IPS-NIHi7 (cell line): ENCODE results near the gene PCNX1.
"Not testable (repeated sequence)": the region's sequence is repeated elsewhere in the genome, so short reads cannot be mapped to it uniquely, and the experiment has no call there.

ENCODE experiments used
- DNase-seq: peaks from one replicate; pipeline ENCODE4 v3.0.0; 2012; ENCODE audit warnings: mixed read lengths; ENCODE audit errors: extremely low spot score

Gene PCNX1

DNA sequence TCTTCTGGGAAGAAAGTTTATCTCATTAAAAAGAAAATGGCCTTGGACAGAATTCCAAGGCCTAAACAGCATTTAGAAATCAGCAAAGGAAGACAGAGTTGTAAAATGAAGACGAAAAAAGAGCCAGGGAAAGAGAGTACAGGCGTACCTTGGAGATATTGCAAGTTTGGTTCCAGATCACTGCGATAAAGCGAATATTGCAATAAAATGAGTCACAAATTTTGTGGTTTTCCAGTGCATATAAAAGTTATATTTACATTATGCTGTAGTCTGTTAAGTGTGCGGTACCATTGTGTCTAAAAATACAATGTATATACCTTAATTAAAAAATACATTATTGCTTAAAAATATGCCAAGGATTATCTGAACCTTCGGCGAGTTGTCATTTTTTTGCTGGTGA is 9.0 kb downstream of the PCNX1 start:
- no peak for DNase-seq

DNA sequence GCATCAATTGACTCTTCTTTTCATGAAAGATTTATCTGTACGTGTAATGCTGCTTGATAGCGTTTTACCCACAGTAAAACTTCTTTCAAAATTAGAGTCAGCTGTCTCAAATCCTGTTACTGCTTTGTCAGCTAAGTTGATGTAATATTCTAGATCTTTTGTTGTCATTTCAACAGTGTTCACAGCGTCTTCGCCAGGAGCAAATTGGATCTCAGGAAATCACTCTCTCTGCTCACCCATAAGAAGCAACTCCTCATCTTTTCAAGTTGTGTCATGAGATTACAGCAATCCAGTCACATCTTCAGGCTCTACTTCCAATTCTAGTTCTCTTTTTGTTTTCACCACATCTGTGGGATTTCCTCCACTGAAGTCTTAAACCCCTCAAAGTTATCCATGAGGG is 9.5 kb downstream of the PCNX1 start:
- DNase-seq: no peak

DNA sequence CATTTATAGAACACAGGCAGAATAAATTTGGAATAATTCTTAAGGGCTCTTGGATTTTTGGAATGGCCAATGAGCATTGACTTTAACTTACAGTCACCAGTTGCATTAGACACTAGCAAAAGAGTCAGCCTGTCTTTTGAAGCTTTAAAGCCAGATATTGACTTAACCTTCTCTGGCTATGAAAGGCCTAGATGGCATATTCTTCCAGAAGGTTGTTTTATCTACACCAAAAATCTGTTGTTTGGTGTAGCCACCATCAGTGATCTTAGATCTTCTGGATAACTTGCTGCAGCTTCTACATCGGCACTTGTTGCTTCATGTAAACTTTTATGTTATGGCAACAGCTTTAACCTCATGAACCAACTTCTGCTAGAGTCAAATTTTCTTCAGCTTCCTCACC is 10.4 kb downstream of the PCNX1 start:
- DNase-seq: no peak

DNA sequence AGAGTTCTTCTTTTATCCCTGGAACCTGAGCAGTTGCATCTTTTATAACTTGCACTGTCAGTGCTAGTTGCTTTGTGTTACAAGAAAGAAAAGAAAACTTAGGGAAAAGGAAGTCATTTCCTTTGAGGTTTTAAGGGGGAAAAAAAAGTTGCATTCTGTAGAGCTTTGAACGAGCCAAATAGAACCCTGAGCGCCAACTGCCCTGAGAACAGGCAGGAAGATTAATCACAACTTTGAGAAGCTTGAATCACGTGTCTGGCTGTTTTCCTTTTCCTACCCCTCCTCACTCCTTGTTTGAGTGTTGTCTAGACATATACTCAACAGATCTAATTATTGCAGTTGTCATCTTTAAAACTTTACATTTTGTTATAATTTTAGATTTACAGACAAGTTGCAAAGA is 12.5 kb downstream of the PCNX1 start:
- DNase-seq: no peak

DNA sequence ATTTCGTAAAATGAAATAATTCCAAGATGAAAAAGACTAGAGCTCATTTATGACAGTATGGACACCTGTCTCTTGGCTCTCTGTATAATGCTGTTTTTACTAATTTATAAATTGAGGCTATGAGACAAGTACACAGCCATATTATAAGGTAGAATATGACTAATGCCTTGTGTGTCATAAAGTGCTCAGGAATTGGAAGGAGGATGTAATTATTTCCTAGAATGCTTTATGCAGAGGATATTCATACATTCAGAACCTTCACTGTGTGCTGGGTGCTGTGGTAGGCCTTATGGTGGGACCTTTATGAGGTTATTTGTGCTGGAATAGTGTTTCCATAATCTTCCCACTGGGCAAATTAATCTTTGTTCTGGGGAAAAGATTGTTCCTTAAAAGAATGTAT is 13.3 kb downstream of the PCNX1 start:
- DNase-seq: no peak

DNA sequence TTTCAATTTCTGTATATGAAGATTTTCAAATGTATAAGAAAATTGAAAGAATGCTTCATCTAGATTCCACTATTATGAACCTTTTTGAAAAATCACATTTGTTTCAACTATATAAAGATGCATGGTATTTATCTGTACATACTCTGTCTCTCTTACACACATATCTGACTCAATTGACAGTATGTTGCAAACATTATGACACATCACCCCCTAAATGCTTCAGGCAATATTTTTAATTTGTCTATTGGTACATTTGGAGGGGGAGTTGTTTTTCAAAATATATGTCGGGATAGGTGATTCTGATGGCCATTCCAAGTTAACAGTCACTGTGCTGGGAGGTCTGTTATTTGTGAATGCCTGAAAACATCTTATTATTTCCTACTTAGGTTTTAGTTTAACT is 14.4 kb downstream of the PCNX1 start:
- DNase-seq: no peak

DNA sequence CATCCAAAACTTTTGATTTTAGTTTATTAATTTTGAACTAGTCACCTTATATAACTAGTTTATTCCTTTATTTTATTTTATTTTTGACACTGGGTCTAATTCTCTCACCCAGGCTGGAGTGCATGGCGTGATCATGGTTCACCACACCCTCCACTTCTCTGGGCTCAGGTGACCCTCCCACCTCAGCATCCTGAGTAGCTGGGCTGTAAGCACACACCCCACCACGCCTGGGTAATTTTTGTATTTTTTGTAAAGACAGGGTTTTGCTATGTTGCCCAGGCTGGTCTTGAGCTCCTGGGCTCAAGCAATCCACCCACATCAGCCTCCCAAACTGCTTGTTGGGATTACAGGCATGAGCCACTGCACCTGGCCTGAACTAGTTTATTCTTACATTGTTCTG is 17.3 kb downstream of the PCNX1 start:
- no peak for DNase-seq

DNA sequence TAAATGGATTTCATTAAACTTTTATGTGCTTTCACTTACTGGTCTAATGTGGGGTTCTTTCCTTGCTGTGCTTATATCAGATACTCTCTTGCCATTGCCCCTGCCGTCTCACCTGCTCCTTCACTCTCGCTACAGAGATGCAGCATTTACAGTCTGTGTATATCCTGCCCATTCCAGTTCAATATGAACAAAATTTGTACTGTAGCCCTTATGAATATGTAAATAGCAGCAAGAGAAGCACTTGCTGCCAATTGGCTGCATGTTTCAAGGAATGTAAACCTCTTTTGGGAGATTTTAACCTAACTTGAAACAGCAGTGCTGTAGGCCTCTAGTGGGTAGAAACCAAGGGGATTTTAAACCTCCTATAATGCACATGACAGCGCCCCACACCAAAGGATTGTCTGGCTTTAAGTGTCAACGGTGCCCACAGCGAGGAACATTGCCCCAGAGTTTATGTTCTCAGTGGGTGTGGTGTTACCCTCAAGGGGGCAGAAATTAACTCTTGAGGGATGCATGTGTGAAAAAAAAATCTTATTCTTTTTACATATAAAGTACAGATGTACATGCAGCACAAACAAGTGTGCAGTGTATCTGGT is 19.1 kb downstream of the PCNX1 start:
- no peak for DNase-seq

DNA sequence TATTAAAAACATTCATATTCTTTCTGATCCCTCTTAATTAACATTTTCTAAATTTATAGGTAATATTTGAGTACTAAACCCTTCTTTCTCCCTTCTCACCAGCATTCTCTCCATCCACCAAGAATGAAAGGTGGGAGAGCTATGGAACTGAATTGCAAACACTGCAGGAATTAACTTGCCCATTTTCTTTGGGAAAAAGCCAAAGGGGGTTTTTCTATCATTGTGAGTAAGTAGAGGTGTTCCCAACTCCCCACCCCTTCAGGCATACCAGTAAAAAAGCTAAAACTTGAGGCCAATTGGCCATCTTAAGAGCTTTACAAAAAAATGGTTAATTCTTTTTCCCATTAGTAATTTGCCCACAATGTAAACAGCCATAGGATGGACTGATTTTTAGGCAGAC is 23.7 kb downstream of the PCNX1 start:
- no peak for DNase-seq

DNA sequence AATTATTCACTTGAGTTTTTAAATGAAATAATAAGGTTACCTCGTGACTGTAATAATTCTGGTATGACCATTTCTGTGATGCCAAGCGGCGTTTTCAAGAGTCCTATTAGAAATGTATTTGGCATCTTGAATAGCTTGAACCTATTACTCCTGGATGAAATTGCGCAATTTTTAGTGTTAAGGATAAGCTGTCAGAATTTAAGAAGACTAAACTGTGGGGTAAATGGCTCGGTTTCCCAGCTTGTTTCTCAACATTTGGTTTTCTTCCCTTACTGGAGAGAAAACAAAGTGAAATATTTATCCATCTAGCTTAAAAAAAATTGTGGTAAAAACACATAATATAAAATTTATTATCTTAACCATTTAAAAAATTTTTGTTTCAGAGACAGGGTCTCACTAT is 26.8 kb downstream of the PCNX1 start:
- DNase-seq: no peak

DNA sequence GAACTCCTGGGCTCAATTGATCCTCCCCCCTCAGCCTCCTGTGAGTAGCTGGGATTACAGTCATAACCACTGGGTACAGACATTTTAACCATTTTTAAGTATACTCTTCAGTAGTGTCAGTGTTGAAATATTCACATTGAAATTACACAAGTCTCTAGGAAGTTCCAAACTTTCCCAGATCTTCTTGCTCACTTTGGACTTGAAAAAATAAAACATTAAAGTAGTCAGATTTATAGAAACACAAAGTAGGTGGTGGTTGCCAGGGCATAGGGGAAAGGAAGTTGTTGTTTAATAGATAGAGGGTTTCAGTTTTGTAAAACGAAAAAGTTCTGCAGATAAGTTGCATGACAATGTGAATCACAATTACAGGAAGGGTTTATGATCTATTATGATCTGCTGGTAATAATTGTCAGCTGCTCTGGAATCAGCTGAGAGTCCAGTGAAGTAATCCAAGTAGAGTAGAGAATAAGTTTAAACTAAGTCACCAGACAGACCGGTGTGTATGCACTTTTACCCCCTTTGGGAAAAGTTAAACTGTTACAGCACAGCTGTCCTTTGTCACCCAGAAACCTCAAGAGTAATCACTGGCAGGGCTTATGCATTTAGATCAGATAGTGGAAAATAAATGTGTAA is 27.4 kb downstream of the PCNX1 start:
- no peak for DNase-seq

DNA sequence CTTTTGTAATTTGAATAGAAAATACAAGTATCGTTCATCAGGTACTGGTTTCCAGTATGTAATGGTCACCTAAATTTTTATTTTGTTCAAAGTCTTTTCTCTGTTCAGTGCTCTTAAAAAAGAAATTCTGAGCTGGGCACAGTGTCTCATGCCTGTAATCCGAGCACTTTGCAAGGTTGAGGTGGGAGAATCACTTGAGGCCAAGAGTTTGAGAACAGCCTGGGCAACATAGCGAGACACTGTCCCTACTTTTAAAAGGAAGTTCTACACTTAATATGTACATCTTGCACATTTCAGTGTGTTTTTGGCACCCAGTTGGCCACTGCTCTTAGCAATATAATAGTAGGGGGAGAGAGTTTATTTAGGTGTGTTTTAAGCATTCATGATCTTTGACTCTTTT is 27.9 kb downstream of the PCNX1 start:
- DNase-seq: no peak

DNA sequence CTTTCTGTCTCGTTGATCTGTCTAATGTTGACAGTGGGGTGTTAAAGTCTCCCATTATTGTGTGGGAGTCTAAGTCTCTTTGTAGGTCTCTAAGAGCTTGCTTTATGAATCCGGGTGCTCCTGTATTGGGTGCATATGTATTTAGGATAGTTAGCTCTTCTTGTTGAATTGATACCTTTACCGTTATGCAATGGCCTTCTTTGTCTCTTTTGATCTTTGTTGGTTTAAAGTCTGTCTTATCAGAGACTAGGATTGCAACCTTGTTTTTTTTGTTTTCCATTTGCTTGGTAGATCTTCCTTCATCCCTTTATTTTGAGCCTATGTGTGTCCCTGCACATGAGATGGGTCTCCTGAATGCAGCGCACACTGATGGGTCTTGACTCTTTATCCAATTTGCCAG is 32.4 kb downstream of the PCNX1 start:
- DNase-seq: not testable (repeated sequence)

DNA sequence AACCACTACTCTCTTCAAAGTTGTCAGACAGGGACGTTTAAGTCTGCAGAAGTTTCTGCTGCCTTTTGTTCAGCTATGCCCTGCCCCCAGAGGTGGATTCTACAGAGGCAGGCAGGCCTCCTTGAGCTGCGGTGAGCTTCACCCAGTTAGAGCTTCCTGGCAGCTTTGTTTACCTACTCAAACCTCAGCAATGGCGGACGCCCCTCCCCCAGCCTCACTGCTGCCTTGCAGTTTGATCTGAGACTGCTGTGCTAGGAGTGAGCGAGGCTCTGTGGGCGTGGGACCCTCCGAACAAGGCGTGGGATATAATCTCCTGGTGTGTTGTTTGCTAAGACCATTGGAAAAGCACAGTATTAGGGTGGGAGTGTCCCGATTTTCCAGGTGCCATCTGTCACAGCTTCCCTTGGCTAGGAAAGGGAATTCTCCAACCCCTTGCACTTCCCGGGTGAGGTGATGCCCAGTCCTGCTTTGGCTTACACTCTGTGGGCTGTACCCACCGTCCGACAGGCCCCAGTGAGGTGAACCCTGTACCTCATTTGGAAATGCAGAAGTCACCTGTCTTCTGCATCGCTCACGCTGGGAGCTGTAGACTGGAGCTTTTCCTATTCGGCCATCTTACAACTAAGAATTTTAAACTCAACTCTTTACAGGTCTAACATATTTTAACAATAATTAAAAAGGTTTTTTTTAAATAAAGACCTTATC is 34.5 kb downstream of the PCNX1 start:
- not testable (repeated sequence) for DNase-seq

DNA sequence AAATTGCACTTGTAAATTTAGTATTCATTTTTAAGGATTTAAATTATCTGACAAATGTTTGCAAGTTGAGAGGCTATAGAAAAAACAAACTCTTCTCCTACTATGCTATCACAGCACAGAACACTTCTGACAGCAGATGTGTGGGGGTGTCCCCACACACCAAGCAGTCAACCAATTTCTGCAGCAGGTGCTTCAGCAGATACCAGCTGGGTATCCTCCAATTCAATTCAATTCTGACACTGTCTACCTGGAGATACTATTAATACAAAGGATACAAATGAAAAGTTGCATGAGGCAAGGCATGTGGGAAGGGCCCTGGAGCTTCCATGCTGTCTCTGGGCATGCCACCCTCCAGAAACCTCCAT is 35.1 kb downstream of the PCNX1 start:
- DNase-seq: no peak

DNA sequence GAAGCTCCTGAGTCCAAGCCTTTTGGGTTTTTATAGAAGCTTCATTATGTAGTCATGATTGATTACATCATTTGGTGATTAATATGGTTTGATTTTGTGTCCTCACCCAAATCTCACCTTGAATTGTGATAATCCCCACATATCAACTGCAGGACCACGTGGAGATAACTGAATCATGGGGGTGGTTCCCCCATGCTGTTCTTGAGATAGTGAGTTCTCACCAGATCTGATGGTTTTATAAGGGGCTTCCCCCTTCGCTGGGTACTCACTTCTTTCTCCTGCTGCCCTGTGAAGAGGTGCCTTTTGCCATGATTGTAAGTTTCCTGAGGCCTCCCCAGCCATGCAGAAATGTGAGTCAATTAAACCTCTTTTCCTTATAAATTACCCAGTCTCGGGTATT is 35.5 kb downstream of the PCNX1 start:
- DNase-seq: not testable (repeated sequence)

DNA sequence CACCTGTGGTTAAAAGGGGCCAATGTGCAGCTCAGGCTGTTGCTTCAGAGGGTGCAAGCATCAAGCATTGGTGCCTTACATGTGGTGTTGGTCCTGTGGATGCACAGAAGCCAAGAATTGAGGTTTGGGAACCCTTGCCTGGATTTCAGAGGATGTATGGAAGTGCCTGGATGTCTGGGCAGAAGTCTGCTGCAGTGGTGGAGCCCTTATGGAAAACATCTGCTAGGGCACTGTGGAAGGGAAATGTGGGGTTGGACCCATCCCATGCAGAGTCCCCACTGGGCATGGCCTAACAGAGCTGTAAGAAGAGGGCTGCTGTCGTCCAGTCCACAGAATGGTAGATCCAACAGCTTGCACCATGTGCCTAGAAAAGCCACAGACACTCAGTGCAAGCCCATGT is 36.6 kb downstream of the PCNX1 start:
- no peak for DNase-seq

DNA sequence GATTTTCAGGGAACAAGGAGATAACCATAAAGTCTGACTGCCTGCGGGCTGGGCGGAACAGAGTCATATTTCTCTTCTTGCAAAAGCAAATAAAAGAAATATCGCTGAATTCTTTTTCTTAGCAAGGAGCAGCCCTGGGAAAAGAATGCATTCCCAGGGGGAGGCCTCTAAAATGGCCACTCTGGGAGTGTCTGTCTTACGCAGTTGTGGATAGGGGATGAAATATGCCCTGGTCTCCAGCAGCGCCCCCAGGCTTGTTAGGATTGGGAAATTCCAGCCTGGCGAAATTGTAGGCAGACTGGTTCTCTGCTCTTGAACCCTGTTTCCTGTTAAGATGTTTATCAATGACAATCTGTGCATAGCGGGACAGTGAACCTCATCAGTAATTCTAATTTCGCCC is 40.5 kb downstream of the PCNX1 start:
- DNase-seq: no peak

DNA sequence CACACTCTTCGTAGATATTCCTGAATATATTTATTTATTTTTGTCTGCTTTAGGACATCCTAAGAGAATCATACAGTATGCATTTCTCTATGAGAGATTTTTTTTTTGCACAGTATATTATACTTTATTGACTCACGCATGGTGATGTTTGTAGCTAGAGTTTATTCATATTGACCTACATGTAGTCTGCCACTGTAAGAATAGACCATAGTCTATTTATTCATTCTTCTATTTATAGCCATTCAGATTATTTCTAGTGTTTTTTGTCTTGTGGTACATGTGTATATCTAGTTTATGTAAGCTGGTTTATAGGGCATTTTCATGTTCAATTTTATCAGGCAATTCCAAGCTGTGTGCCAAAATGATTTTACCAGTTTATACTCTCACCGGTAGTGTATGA is 45.2 kb downstream of the PCNX1 start:
- DNase-seq: no peak

DNA sequence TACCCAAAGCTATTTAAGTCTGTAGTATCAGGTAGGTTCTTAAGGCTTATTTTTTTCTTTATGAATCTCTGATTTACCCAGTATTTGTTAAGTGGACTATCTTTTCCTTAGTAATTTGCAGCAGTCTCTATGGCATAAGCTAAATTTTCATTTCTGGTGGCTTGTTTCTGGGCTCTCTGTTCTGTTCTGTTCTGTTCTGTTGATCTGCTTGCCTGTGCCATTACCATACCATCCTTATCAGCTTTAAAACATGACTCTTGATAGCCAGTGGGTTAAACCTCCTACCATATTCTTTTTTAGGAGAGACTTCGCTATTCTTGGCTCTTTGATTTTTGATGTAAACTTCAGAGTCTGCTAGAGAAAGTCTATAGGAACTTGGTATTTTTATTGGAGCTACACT is 46.8 kb downstream of the PCNX1 start:
- DNase-seq: no peak

DNA sequence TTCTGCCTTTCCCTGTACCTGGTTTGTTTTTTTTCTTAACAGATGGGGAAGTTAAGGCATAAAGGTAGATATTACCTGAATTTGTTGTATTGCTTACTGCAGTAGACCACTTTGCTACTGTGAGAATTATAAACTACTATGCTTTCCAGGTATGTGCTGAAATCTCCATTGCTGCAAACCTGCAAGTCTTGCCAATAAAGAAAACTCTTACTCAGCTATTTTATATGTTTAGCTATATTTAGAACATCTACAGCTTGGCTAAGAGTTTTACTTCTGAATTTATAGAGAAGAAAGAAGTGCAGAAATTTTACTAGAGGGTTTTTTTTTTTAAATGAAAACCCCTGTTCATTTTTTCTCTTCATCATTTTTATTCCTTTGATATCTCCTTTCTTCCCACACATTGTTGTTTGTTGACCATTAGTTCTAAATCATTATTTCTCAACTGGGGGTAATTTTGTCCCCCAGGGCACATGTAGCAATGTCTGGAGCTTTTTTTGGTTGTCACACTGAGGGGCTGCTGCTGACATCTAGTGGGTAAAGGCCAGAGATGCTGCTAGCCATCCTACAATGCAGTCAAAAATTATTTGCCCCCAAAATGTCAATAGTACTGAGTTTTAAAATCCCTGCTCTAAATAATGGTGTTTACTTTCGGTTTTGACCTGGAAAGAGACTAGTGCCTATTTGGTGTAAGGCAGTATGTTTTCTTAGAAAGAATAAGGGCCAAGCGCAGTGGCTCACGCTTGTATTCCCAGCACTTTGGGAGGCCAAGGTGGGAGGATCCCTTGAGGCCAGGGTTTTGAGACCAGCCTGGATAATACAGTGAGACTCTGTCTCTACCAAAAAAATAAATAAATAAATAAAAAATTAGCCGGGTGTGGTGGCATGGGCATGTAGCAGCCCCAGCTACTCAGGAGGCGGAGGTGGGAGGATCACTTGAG is 48.6 kb downstream of the PCNX1 start:
- peak; percentile 16 for DNase-seq

DNA sequence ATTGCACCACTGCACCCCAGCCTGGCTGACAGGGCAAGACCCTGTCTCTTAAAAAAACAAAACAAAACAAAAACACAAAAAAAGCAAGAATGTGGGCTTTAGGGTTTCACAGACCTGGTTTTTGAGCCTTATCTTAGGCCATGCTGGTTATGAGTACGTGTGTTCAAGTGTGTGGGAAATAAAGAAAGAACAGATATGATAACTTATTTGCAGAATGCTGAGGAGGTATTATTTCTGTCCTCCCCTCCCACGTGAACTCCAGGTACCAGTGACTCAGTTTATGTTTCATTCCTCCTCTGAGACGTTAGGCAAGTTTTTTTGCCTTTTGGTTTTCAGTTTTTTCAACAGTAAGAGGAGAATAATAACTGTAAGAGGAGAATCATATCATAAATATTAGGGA is 49.3 kb downstream of the PCNX1 start:
- no peak for DNase-seq
